HEK293 (cell line): ENCODE data around the gene ZC3H10.

Source experiments
- GLIS1 ChIP-seq: fragments of 450-650 bp; formaldehyde crosslinking; IDR thresholded peaks from 2 replicates; pipeline ENCODE4 v1.5.1; 2016; ENCODE audit warnings: missing biosample characterization, missing genetic modification characterization
- IKZF3 ChIP-seq: fragments of 450-650 bp; IDR thresholded peaks from 2 replicates; pipeline ENCODE4 v1.5.0; 2018; ENCODE audit warnings: missing biosample characterization, mild to moderate bottlenecking, missing genetic modification characterization, moderate library complexity
- KLF9 ChIP-seq: fragments of 450-650 bp; formaldehyde crosslinking; IDR thresholded peaks from 2 replicates; pipeline ENCODE4 v1.5.1; 2016; ENCODE audit warnings: missing biosample characterization, missing genetic modification characterization, low read depth
- OSR2 ChIP-seq: fragments of 450-650 bp; formaldehyde crosslinking; IDR thresholded peaks from 2 replicates; pipeline ENCODE4 v1.5.1; 2016; ENCODE audit warnings: missing biosample characterization, missing genetic modification characterization
- PRDM1 ChIP-seq: fragments of 450-650 bp; formaldehyde crosslinking; IDR thresholded peaks from 2 replicates; pipeline ENCODE4; 2016; ENCODE audit warnings: missing biosample characterization, missing genetic modification characterization
- ZNF138 ChIP-seq: fragments of 450-650 bp; formaldehyde crosslinking; IDR thresholded peaks from 2 replicates; pipeline ENCODE4 v1.5.1; 2016; ENCODE audit warnings: missing biosample characterization, missing genetic modification characterization, borderline replicate concordance
- ZNF341 ChIP-seq: fragments of 450-650 bp; formaldehyde crosslinking; IDR thresholded peaks from 2 replicates; pipeline ENCODE4; 2016; ENCODE audit warnings: low read depth, missing biosample characterization, missing genetic modification characterization
- ZNF423 ChIP-seq: fragments of 450-650 bp; formaldehyde crosslinking; IDR thresholded peaks from 2 replicates; pipeline ENCODE4 v1.5.1; 2016; ENCODE audit warnings: missing biosample characterization, missing genetic modification characterization
- ZNF433 ChIP-seq: fragments of 450-650 bp; formaldehyde crosslinking; IDR thresholded peaks from 2 replicates; pipeline ENCODE4 v1.5.1; 2016; ENCODE audit warnings: missing biosample characterization, missing genetic modification characterization, low read depth
- ZNF785 ChIP-seq: fragments of 450-650 bp; formaldehyde crosslinking; IDR thresholded peaks from 2 replicates; pipeline ENCODE4 v1.5.1; 2016; ENCODE audit warnings: missing biosample characterization, missing genetic modification characterization
- TF ChIP-seq, protein P1 (sequence below): fragments of 450-650 bp; formaldehyde crosslinking; IDR thresholded peaks from 2 replicates; pipeline ENCODE4 v1.5.1; 2016; ENCODE audit warnings: missing biosample characterization, missing genetic modification characterization
- TF ChIP-seq, protein P2 (sequence below): fragments of 450-650 bp; formaldehyde crosslinking; IDR thresholded peaks from 2 replicates; pipeline ENCODE4 v1.5.1; 2016; ENCODE audit warnings: missing biosample characterization, missing genetic modification characterization
- TF ChIP-seq, protein P3 (sequence below): fragments of 450-650 bp; formaldehyde crosslinking; IDR thresholded peaks from 2 replicates; pipeline ENCODE4 v1.5.1; 2016; ENCODE audit warnings: missing biosample characterization, missing genetic modification characterization, borderline replicate concordance
- TF ChIP-seq, protein P4 (sequence below): fragments of 450-650 bp; formaldehyde crosslinking; IDR thresholded peaks from 2 replicates; pipeline ENCODE4 v1.5.1; 2016; ENCODE audit warnings: missing biosample characterization, missing genetic modification characterization, borderline replicate concordance
- TF ChIP-seq, protein P5 (sequence below): fragments of 450-650 bp; formaldehyde crosslinking; conservative IDR thresholded peaks from 2 replicates; pipeline ENCODE4 v1.5.1; 2016; ENCODE audit warnings: low read depth, missing biosample characterization, missing genetic modification characterization
- TF ChIP-seq, protein P6 (sequence below): IDR thresholded peaks from 2 replicates; pipeline ENCODE4 v1.6.1; 2011; ENCODE audit warnings: mild to moderate bottlenecking, low read depth, low read length, borderline replicate concordance
- TF ChIP-seq, protein P7 (sequence below): fragments of 450-650 bp; formaldehyde crosslinking; IDR thresholded peaks from 2 replicates; pipeline ENCODE4 v1.5.1; 2016; ENCODE audit warnings: missing biosample characterization, missing genetic modification characterization, low read depth

The ZC3H10 gene

DNA sequence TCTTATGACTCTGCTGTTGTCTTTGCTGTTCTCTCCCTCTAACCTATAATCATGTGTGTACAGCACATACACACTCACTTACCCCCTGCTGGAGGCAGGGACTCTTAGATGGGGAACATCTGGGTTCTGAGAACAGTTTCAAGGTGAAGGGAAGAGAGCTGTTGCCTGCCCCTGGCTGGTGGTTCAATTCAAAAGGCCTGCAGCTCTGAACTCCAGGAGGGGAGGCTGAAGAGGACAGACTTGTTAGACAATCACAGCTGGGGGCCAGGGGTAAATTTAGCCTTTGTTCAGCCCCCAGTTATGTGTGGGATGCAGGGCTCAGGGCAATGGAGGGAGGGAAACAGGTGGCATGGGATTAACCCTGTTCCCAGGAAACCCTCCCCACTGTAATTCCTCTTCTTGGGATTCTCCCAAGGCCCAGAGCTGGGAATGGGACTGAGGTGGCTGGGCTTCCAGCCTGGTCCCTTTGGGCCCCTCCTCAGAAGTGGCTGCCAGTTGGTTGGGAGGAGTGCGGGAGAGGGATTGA is 36.2 kb downstream of the ZC3H10 start (continued):
- TF ChIP-seq, protein P1, sequence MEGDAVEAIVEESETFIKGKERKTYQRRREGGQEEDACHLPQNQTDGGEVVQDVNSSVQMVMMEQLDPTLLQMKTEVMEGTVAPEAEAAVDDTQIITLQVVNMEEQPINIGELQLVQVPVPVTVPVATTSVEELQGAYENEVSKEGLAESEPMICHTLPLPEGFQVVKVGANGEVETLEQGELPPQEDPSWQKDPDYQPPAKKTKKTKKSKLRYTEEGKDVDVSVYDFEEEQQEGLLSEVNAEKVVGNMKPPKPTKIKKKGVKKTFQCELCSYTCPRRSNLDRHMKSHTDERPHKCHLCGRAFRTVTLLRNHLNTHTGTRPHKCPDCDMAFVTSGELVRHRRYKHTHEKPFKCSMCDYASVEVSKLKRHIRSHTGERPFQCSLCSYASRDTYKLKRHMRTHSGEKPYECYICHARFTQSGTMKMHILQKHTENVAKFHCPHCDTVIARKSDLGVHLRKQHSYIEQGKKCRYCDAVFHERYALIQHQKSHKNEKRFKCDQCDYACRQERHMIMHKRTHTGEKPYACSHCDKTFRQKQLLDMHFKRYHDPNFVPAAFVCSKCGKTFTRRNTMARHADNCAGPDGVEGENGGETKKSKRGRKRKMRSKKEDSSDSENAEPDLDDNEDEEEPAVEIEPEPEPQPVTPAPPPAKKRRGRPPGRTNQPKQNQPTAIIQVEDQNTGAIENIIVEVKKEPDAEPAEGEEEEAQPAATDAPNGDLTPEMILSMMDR (tag by site-specific recombination) = no peak
- no peak for TF ChIP-seq ZNF341 (tag by site-specific recombination)
- peak; percentile 94 for TF ChIP-seq GLIS1 (tag by site-specific recombination)
- TF ChIP-seq, protein P2, sequence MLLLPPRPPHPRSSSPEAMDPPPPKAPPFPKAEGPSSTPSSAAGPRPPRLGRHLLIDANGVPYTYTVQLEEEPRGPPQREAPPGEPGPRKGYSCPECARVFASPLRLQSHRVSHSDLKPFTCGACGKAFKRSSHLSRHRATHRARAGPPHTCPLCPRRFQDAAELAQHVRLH (tag by site-specific recombination) = no peak
- TF ChIP-seq ZNF433 = no peak
- TF ChIP-seq OSR2 (tag by site-specific recombination) = no peak
- peak; percentile 64; the same call in 1 of the 2 replicates for TF ChIP-seq IKZF3 (tag by site-specific recombination)
- TF ChIP-seq, protein P3, sequence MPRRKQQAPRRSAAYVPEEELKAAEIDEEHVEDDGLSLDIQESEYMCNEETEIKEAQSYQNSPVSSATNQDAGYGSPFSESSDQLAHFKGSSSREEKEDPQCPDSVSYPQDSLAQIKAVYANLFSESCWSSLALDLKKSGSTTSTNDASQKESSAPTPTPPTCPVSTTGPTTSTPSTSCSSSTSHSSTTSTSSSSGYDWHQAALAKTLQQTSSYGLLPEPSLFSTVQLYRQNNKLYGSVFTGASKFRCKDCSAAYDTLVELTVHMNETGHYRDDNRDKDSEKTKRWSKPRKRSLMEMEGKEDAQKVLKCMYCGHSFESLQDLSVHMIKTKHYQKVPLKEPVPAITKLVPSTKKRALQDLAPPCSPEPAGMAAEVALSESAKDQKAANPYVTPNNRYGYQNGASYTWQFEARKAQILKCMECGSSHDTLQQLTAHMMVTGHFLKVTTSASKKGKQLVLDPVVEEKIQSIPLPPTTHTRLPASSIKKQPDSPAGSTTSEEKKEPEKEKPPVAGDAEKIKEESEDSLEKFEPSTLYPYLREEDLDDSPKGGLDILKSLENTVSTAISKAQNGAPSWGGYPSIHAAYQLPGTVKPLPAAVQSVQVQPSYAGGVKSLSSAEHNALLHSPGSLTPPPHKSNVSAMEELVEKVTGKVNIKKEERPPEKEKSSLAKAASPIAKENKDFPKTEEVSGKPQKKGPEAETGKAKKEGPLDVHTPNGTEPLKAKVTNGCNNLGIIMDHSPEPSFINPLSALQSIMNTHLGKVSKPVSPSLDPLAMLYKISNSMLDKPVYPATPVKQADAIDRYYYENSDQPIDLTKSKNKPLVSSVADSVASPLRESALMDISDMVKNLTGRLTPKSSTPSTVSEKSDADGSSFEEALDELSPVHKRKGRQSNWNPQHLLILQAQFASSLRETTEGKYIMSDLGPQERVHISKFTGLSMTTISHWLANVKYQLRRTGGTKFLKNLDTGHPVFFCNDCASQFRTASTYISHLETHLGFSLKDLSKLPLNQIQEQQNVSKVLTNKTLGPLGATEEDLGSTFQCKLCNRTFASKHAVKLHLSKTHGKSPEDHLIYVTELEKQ (tag by site-specific recombination) = no peak
- TF ChIP-seq ZNF423 = no peak
- no peak for TF ChIP-seq PRDM1 (tag by site-specific recombination)
- TF ChIP-seq KLF9 (tag by site-specific recombination) = no peak
- TF ChIP-seq ZNF138 (tag by site-specific recombination) = no peak
- TF ChIP-seq ZNF785 (tag by site-specific recombination) = no peak
- TF ChIP-seq, protein P4, sequence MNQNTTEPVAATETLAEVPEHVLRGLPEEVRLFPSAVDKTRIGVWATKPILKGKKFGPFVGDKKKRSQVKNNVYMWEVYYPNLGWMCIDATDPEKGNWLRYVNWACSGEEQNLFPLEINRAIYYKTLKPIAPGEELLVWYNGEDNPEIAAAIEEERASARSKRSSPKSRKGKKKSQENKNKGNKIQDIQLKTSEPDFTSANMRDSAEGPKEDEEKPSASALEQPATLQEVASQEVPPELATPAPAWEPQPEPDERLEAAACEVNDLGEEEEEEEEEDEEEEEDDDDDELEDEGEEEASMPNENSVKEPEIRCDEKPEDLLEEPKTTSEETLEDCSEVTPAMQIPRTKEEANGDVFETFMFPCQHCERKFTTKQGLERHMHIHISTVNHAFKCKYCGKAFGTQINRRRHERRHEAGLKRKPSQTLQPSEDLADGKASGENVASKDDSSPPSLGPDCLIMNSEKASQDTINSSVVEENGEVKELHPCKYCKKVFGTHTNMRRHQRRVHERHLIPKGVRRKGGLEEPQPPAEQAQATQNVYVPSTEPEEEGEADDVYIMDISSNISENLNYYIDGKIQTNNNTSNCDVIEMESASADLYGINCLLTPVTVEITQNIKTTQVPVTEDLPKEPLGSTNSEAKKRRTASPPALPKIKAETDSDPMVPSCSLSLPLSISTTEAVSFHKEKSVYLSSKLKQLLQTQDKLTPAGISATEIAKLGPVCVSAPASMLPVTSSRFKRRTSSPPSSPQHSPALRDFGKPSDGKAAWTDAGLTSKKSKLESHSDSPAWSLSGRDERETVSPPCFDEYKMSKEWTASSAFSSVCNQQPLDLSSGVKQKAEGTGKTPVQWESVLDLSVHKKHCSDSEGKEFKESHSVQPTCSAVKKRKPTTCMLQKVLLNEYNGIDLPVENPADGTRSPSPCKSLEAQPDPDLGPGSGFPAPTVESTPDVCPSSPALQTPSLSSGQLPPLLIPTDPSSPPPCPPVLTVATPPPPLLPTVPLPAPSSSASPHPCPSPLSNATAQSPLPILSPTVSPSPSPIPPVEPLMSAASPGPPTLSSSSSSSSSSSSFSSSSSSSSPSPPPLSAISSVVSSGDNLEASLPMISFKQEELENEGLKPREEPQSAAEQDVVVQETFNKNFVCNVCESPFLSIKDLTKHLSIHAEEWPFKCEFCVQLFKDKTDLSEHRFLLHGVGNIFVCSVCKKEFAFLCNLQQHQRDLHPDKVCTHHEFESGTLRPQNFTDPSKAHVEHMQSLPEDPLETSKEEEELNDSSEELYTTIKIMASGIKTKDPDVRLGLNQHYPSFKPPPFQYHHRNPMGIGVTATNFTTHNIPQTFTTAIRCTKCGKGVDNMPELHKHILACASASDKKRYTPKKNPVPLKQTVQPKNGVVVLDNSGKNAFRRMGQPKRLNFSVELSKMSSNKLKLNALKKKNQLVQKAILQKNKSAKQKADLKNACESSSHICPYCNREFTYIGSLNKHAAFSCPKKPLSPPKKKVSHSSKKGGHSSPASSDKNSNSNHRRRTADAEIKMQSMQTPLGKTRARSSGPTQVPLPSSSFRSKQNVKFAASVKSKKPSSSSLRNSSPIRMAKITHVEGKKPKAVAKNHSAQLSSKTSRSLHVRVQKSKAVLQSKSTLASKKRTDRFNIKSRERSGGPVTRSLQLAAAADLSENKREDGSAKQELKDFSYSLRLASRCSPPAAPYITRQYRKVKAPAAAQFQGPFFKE (tag by site-specific recombination) = no peak
- TF ChIP-seq, protein P5, sequence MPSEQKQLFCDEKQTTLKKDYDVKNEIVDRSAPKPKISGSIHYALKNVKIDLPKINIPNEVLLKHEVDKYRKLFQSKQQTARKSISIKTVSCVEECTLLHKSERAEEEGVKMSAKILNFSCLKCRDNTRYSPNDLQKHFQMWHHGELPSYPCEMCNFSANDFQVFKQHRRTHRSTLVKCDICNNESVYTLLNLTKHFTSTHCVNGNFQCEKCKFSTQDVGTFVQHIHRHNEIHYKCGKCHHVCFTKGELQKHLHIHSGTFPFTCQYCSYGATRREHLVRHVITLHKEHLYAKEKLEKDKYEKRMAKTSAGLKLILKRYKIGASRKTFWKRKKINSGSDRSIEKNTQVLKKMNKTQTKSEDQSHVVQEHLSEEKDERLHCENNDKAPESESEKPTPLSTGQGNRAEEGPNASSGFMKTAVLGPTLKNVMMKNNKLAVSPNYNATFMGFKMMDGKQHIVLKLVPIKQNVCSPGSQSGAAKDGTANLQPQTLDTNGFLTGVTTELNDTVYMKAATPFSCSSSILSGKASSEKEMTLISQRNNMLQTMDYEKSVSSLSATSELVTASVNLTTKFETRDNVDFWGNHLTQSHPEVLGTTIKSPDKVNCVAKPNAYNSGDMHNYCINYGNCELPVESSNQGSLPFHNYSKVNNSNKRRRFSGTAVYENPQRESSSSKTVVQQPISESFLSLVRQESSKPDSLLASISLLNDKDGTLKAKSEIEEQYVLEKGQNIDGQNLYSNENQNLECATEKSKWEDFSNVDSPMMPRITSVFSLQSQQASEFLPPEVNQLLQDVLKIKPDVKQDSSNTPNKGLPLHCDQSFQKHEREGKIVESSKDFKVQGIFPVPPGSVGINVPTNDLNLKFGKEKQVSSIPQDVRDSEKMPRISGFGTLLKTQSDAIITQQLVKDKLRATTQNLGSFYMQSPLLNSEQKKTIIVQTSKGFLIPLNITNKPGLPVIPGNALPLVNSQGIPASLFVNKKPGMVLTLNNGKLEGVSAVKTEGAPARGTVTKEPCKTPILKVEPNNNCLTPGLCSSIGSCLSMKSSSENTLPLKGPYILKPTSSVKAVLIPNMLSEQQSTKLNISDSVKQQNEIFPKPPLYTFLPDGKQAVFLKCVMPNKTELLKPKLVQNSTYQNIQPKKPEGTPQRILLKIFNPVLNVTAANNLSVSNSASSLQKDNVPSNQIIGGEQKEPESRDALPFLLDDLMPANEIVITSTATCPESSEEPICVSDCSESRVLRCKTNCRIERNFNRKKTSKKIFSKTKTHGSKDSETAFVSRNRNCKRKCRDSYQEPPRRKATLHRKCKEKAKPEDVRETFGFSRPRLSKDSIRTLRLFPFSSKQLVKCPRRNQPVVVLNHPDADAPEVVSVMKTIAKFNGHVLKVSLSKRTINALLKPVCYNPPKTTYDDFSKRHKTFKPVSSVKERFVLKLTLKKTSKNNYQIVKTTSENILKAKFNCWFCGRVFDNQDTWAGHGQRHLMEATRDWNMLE (tag by site-specific recombination) = no peak
- TF ChIP-seq, protein P6, sequence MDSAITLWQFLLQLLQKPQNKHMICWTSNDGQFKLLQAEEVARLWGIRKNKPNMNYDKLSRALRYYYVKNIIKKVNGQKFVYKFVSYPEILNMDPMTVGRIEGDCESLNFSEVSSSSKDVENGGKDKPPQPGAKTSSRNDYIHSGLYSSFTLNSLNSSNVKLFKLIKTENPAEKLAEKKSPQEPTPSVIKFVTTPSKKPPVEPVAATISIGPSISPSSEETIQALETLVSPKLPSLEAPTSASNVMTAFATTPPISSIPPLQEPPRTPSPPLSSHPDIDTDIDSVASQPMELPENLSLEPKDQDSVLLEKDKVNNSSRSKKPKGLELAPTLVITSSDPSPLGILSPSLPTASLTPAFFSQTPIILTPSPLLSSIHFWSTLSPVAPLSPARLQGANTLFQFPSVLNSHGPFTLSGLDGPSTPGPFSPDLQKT = no peak
- TF ChIP-seq, protein P7, sequence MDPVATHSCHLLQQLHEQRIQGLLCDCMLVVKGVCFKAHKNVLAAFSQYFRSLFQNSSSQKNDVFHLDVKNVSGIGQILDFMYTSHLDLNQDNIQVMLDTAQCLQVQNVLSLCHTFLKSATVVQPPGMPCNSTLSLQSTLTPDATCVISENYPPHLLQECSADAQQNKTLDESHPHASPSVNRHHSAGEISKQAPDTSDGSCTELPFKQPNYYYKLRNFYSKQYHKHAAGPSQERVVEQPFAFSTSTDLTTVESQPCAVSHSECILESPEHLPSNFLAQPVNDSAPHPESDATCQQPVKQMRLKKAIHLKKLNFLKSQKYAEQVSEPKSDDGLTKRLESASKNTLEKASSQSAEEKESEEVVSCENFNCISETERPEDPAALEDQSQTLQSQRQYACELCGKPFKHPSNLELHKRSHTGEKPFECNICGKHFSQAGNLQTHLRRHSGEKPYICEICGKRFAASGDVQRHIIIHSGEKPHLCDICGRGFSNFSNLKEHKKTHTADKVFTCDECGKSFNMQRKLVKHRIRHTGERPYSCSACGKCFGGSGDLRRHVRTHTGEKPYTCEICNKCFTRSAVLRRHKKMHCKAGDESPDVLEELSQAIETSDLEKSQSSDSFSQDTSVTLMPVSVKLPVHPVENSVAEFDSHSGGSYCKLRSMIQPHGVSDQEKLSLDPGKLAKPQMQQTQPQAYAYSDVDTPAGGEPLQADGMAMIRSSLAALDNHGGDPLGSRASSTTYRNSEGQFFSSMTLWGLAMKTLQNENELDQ (tag by site-specific recombination) = no peak
